ENCODE data around the gene PDC.

DNA sequence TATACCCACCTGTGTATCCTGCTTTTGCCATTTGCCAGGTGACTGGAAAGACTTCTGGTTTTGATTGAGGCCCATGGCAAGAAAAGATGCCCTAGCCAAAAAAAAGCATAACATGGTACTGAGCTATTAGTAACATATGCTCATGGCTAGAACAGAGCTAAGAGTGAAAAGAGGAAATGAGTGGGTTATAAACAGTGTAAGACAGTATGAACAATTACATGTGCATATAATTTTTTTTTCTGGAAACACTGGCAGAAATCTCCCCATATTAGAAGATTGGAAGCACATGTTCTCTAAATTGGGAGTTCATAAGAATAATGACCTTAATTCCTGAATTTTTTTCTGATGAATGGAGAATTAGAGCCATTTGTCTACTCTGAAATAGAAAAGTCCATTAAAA is 41.2 kb upstream of the PDC start:
- no peak for TF ChIP-seq CTCF (conservative IDR thresholded peaks at IDR 0.05 in 1 of 2, IDR thresholded peaks at IDR 0.05 in 1 of 2; ENCODE audit: extremely low read depth in 1 of 2, insufficient read depth in 1 of 2, low read depth in 1 of 2, low read length in 2 of 2)
- no peak for TF ChIP-seq EZH2 (IDR thresholded peaks at IDR 0.05; ENCODE audit: borderline replicate concordance, low read length)
